ENCODE results near the gene GRK5.

Gene GRK5

DNA sequence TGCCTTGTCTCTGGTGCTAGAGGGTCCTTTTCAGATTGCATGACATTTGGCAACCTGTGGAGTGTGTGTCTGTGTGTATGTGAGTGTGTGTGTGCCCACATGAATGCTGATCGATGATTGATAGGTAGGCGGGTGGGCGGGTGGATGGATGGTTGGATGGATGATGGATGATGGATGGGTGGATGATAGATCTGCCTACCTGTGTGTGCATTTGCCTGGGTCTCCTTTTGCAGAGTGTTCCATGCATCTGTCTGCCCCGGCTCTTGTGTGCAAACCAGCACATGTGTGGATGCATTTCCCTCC, 235.3 kb downstream of the GRK5 start:
- DNase-seq (ENCODE audit: low read depth in 2 of 2) = no peak

DNA sequence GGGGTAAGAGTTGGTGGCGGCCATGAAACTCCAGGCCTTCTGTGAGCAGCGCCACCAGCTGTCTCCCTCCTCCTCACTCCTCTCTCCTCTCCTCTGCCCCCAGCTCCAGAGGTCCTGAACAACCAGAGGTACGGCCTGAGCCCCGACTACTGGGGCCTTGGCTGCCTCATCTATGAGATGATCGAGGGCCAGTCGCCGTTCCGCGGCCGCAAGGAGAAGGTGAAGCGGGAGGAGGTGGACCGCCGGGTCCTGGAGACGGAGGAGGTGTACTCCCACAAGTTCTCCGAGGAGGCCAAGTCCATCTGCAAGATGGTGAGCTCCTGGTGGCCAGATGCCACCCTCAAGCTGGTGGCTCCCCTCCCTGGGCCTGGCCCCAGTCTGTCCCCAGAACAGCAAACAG, 236.1 kb downstream of the GRK5 start:
- DNase-seq (ENCODE audit: low read depth in 2 of 2) = no peak

DNA sequence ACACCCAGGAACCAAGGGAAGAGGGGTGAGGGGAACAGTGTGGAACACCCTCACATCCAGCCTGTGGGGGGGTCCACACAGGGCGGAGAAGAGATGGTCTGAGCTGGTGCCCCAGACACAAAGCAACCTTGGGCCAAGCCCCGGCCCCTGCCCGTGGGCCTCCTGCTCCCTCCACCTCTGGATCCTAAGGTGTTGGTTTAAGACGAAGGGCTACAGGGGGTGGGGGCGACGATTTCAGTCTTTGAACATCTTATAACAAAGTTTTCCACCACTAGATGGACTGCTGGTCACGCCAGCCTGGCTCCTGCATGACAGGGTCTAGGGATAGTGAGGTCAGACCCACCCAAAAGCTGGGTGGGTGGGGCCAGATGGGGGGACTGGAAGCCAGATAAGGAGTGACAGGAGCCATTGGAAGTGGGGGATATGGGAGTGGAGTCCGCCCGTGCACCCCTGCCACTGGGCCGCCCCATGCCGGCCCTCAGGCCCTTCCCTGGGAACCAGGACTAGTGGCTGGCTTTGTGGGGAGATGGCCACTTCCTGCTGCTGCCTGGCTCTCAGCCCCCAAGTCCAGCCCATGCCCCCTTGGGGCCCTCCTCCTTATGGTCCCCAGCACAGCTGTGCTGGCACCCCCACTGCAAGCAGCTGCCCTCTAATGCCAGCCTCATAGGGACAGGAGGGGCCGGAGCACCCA, 236.7 kb downstream of the GRK5 start:
- no peak for DNase-seq (ENCODE audit: low read depth in 2 of 2)

DNA sequence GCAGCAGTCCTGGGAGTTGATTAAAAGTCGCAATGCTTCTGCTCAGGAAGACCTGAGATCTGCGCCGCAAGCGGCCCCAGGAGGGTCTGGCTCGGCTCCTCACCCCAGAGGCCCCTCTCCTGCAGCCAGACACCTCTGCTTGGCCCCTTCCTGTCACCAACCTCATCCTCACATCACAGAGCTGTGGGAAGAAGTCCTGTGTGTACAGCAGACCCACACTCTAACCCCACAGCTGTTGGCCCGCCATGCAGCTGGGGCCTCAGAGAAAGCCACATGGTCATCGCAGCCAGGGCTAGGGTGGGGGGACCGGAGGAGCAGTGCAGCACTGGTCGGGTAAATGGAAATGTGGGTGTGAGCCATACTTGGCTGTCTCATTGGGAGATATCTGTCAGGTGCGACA, 237.5 kb downstream of the GRK5 start:
- no peak for DNase-seq (ENCODE audit: low read depth in 2 of 2)

DNA sequence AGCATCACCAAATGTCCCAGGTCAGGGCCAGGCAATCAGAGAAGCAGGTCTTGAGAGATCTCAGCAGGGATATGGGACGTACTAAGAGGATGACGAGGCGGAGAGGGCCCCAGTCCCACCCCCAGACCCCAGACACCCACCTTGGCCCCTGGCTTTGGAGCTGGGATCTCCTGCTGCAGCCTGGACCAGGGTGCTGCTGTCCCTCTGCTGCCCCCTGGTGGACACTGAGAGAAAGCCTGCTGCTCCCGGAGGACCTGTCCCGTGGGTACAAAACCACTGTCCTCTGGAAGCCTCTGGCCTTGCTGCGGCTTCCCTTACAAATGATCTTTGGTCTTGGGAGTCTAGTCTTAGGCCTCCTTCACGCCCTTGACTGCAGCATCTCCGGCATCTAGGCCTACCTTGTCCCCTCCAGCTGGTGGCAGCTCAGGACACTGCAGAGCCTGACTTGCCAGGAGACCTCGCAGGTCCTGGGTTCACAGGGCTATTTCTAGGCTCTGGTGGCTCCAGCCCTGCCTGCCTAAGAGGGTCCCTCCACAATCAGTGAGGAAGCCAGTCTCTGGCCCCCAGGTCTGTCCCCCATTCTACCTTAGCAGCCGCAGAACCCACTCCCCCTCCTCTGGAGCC, 238.1 kb downstream of the GRK5 start:
- DNase-seq (ENCODE audit: low read depth in 2 of 2) = peak; percentile 62 to 63

DNA sequence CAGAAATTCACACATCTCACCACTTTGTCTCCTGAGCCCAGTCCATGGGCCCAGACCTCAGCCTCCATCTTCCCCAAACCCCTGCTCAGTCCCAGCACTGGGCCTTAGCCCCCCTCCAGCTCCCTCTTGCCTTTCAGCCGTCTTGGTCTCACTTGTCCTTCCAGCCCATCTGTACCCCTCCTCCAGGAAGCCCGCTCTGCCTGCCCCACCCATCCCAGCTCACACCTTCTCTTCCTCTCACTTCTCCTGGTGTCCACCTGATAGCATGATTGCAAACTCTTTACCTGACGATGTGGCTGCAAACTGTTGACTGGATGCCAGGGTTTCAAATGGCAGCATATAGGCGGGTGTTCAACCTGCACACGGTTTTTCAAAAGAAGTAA, 238.6 kb downstream of the GRK5 start:
- no peak for DNase-seq (ENCODE audit: low read depth in 2 of 2)

DNA sequence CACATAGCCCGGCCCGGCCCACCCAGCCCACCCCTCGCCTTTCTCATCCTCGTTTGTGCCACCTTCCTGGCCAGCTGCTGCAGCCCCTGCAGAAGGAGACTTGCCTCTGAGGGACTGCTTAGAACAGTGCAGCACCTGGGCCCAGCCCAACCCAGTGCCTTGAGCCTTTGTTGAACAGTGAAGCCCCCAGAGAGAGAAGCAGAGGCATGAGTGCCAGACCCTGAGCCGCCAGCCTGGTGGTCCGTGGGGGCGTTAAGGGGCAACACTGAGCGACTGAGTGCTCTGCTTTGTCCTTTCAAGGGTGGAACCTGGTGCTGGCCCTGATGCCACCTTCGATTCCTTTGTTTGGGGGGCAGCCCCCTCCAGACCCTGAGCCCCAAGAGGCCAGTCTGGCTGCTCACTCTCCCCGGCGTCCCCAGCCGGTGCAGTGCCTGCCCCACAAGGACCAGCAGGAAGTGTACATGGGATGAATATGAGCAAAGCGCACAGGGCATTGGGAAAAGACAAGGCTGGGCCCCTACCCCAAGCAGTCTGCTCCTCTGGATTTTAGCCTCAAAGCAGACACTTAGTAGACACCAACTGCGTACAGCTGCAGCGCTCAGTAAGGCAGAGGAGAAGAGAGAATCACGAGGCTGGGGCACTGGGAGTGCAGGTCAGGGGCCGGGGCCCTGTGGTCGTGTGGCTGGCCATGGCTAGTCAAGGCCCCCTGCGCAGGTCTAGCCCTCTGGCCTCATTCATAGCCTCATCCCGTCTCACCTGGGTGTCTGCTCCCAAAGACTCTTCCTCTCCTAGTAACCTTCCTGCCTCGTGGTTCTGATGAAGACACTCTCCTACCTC, 239.3 kb downstream of the GRK5 start:
- DNase-seq (ENCODE audit: low read depth in 2 of 2) = no peak

DNA sequence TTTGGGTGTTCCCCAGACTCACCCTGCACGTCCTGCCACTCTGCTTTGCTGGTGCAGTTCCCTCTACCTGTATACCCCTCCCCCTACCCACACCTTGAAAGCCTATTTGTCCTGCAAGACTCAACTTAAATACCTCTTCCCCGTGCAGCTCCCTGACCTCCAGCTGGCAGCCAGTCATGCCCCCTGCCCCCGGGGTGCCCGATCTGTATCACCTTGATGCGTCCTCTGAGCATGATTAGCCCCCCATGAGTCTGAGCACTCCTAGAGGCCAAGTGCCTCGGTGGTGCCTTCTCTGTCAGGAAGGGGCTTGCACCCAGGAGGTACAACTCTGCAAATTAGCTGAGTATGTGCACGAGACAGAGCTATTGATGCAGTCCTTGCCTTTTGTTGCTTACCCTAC, 240.1 kb downstream of the GRK5 start:
- no peak for DNase-seq (ENCODE audit: low read depth in 2 of 2)

DNA sequence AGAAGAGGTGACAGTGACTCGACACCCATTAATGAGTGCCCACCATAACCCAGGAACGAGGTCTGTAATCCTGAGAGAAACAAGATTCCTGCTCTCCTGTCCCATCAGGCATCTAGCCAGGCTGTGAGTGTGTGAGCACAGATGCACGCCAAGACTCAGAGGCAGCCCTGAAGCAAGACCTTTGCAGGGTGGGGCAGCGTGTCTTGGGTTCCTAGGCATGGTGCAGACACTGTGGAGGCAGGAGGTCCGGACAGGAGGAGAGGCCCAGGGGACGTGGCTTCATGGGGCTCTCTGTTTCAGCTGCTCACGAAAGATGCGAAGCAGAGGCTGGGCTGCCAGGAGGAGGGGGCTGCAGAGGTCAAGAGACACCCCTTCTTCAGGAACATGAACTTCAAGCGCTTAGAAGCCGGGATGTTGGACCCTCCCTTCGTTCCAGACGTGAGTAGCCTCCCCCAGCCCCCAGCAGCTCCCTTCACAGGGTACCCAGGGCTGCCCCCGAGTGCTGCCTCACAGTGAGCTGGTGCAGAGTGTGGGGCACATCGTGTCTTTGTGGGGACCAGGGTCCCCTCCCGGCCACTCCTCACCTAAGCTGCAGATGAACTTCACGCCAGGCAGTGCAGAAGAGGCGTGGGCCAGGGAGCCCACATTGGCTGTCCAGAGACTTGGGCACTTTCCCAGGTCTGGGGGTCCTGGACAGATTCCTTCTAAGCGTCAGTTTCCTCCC, 240.6 kb downstream of the GRK5 start:
- no peak for DNase-seq (ENCODE audit: low read depth in 2 of 2)

DNA sequence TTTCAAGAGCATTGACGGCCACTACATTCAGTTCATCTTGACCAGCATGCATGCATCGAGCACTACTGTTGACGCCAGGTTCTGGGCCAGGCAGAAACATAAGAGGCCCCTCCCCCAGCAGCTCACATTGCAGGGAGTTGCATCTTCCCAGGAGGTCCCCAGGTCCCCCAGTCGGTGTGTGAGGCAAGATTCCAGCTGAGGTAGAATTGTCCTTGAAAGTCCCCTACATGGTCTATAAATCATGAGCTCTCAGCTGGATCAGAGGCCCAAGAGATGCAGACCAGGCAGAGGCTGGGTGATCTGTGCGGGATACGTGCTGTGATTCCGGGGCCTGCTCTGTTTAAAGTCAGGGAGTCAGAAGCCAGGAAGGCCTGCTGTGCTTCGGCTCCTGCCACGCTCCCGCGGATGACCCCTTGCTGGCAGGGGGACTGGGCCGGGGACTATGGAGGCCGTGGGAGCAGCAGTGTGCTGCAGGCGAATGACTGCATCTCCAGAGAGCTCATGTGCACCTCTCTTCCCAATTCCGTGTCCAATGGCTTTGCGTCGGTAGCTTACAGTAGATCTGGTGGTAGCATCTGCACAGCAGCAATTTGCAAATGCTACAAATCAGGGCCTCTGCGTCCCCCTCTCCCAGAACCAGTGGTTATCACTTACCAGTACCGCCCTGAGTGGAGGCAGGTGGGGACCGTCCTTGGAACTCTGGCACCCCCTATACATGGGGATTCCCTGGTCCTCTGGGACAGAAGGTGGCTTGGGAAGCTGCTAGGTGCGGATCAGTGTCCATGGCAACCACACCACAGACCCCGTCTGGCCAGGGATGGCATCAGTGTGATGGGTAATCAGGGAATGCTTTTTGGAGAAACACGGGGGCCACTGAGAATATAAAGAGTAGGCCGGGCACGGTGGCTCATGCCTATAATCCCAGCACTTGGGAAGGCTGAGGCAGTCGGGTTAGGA, 241.5 kb downstream of the GRK5 start:
- DNase-seq (ENCODE audit: low read depth in 2 of 2) = no peak

DNA sequence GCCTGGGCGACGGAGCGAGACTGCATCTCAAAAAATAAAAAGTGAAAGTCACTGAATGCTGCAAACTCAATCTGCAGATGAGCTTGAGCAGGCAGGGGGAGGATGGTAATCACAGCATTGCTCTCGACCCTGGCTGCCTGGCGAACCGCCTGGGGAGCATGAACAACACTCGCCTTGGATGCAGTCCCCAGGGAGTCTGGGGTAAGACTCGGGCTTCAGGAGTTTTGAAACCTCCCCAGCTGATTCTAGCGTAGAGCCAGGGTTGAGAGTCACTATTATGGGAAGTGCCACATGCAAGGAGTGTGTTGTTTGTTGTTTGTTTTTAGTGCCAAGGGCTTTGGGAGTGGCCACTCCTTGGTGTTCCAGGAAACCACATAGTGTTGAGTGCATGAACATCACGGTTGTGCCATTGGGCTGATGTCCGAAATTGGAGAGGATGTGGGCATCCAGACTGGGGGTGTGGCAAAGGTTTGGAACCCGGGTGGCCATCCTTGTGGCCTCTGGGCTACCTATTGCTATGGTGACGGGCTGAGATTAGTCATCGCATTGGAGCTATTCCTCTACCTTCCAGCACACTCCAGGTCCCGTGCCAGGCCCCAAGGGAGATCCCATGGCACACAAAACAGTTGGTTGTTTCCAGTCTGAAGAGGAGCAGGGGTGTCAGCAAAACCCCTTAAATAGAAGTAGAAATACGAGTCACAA, 242.5 kb downstream of the GRK5 start:
- DNase-seq (ENCODE audit: low read depth in 2 of 2) = no peak

DNA sequence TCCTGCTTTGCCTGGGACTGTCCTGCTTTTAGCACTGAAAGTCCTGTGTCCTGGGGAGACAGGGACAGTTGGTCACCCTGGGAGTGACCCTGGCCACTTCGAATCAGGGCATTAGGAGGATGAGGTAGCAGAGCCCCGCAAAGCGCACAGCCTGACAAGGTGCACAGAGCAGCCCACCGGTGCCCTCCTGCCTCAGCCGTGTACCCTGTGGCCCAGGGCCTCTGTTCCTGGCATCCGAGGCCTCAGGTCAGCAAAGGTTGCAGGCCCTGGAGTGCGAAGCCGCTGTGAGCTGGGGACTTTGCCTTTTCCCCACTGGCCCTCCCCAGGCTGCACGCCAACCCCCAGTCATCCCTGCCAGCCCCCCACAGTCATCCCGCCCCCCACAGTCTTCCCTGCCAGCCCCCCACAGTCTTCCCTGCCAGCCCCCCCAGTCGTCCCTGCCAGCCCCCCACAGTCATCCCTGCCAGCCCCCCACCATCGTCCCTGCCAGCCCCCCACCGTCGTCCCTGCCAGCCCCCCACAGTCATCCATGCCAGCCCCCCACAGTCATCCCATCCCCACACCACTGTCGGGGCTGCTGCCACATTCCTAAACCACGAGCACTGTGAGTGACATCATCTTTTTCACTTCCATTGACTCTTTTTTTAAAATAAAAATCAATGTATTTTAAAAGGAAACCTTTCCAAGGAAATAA, 243.4 kb downstream of the GRK5 start:
- DNase-seq (ENCODE audit: low read depth in 2 of 2) = no peak

DNA sequence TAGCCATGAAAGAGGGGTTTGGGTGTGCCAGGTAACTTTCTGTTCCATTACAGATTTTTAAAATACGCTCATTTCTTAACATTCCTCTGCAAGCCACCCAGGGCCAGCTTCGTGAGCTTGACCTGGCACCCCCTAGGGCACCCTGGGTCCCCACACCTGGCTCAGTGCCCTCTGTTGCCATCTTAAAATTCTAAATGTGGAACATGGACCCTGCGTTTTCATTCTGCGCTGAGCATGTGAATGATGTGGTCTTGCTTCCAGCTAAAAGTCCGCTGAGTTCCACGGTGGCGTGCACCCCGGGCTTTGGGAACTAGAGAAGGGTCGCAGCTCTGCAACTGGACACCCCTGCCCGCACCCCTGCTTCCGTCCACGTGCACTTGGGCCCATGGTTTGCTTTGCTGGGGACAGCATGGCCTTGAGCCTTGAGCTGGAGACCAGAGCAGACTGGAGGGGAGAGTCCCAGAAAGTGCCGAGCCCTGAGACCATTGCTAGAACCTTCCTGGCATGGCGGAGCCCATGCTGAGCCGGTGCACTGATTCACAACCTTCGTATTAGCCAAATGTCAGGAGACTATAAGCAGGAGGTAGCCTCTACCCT, 244.0 kb downstream of the GRK5 start:
- DNase-seq (ENCODE audit: low read depth in 2 of 2) = no peak

DNA sequence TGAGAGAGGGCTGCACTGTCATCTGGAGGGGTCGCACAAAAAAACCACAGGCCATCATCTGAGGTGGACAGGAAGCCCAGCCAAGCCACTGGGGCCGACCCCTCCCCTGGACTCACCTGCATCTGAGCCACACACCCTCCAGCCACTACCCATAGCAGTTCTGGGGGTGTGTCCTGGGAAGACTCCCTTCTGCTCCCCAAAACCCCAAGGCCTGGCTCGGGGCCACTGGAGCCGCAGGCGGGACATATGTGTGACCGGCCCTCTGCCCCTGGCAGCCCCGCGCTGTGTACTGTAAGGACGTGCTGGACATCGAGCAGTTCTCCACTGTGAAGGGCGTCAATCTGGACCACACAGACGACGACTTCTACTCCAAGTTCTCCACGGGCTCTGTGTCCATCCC, 245.0 kb downstream of the GRK5 start:
- DNase-seq (ENCODE audit: low read depth in 2 of 2) = no peak

DNA sequence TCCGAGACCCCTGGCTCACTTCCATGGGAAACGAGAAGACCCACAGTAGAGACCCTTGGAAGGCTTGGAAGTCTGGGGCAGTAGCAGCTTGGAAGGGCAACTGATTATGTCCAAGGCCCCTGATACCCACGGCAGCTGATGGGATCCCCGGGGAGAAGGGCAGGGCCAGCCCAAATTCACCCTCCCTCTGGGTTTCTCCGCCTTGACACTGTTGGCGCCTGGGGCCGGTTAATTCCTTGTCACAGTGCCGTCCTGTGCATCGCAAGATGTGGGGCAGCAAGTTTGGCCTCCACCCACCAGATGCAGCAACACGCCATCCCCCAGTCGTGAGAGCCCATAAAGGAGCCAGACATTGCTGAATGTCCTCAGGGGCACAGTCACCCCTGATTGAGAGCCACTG, 245.9 kb downstream of the GRK5 start:
- DNase-seq (ENCODE audit: low read depth in 2 of 2) = no peak

DNA sequence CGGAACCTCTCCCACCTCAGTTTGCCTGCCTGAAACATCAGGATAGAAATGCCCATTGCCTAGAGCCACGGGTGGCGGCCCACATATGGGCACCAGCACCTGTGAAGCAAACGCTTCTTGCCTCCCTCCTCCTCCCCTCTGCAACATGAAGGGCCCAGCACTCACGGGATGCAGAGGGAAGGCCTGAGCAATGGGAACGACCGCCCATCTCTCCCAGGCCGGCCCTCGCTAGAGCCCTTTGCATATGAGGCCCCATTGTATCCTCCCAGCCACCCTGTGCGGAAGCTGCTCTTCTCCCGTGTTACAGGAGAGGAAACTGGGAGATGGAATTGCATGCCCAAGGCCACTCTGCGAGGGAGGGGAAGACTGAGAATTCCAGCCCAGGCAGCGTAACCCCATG, 246.9 kb downstream of the GRK5 start:
- DNase-seq (ENCODE audit: low read depth in 2 of 2) = no peak

DNA sequence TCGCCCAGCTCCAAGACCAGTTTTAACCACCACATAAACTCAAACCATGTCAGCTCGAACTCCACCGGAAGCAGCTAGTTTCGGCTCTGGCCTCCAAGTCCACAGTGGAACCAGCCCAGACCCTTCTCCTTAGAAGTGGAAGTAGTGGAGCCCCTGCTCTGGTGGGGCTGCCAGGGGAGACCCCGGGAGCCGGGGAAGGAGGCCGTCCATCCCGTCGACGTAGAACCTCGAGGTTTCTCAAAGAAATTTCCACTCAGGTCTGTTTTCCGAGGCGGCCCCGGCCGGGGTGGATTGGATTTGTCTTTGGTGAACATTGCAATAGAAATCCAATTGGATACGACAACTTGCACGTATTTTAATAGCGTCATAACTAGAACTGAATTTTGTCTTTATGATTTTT, 247.6 kb downstream of the GRK5 start:
- DNase-seq (ENCODE audit: low read depth in 2 of 2) = no peak

DNA sequence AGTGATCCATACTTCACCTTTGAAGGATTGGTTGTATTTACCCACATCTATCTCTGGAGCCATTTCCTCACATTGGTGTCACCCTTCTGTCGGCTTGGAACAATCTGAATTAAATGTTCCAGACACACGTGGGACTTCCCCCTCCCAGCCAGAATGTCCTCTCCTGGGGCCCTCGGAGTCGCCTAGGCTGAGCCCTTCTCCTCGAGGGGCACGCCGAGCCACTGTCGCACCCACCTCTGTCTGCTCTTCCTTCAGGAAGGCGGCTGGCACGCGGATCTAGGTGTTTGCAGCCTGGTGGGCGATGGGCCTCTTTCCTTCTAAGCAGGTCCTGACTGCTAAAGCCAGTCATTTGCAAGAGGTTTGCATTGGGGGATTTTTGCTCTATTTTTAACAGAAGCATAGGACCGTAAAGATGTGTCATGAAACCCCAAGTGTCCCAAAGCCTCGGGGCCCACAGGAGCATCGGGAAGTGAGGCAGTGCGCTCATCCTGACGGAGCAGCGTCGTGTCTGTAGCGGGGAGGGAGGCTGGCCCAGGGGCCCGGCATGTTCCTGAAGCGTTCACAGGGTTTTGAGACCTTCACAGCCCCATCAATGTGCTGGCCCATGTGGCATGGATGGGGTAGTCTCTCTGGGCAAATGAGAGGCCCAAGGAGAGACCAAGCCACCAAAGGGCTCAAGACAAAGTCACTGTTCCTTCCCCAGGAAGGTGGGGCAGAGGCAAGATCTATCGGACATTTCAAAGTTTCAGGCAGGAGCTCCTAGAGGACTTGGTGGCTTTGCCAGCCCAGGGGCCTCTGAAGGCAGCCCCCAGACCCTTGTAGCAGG, 248.5 kb downstream of the GRK5 start:
- DNase-seq (ENCODE audit: low read depth in 2 of 2) = no peak

DNA sequence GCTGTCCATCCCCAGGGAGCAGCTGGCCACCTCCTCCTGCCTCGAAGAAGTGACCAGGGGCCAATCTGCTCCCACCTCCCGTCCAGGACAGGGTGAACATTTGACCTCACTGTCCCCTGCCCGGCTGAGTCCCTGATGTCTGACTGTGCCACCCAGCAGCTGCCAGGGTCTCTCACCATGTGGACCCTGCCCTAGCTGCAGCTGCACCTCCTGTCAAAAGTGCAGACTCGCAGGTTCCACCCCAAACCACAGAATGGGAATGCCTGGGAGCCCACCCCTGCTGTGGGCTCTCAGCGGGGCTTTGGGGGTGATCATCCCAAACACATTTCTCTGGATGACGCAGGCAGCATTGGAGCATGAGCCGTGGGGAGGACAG, 249.1 kb downstream of the GRK5 start:
- DNase-seq (ENCODE audit: low read depth in 2 of 2) = no peak

All from stimulated activated CD8-positive, alpha-beta memory T cell treated with anti-CD3 and anti-CD28 coated beads, Interleukin-7, amount 100 ng/mL, for 4 hours (primary cell).